Osteoblast (primary cell): ENCODE results near the gene GGA3. TPM values are rescaled to one million over a fixed set of nuclear protein-coding genes. Genes with fewer than 3 reads are reported as not detected.

ENCODE experiments used
- DNase-seq: peaks from one replicate; pipeline ENCODE4 v3.0.0; 2011; ENCODE audit warnings: low spot score, mixed read lengths; ENCODE audit not compliant: insufficient read length; ENCODE audit errors: missing footprints
- H2AFZ ChIP-seq: 2 replicates; pipeline ENCODE4 v1.6.0; 2011; ENCODE audit warnings: mild to moderate bottlenecking, low read length
- H3K27ac ChIP-seq: 2 replicates; pipeline ENCODE4 v1.5.1; 2011; ENCODE audit warnings: mild to moderate bottlenecking, low read depth, low read length, moderate library complexity
- H3K27me3 ChIP-seq: 2 replicates; pipeline ENCODE4 v1.6.0; 2012; ENCODE audit warnings: mild to moderate bottlenecking, control low read depth, inconsistent platforms, low read length, moderate library complexity; ENCODE audit not compliant: insufficient read depth
- H3K36me3 ChIP-seq: 2 replicates; pipeline ENCODE4 v1.5.1; 2011; ENCODE audit warnings: mild to moderate bottlenecking, low read length, control low read depth, moderate library complexity; ENCODE audit not compliant: insufficient read depth
- H3K4me1 ChIP-seq: 2 replicates; pipeline ENCODE4 v1.5.1; 2011; ENCODE audit warnings: mild to moderate bottlenecking, low read length, control low read depth, moderate library complexity; ENCODE audit not compliant: insufficient read depth
- H3K4me2 ChIP-seq: 2 replicates; pipeline ENCODE4 v1.6.0; 2011; ENCODE audit warnings: mild to moderate bottlenecking, low read length; ENCODE audit not compliant: insufficient read depth
- H3K4me3 ChIP-seq: fragments of 200-600 bp; sonication (generic); 3 replicates; pipeline ENCODE4 v1.5.1; 2012; ENCODE audit warnings: mild to moderate bottlenecking, low read length, inconsistent platforms; ENCODE audit not compliant: insufficient read depth
- H3K79me2 ChIP-seq: 2 replicates; pipeline ENCODE4 v1.6.0; 2012; ENCODE audit warnings: mild to moderate bottlenecking, low read length, control low read depth, inconsistent platforms; ENCODE audit not compliant: insufficient read depth
- H3K9me3 ChIP-seq: 2 replicates; pipeline ENCODE4 v1.5.1; 2011; ENCODE audit warnings: low read depth, low read length, control low read depth
- H4K20me1 ChIP-seq: 2 replicates; pipeline ENCODE4 v1.6.0; 2012; ENCODE audit warnings: mild to moderate bottlenecking, low read length, control low read depth; ENCODE audit not compliant: insufficient read depth
- CTCF ChIP-seq: IDR thresholded peaks from 2 replicates; pipeline ENCODE4 v1.5.1; 2011; ENCODE audit warnings: mild to moderate bottlenecking, low read depth, low read length, moderate library complexity; ENCODE audit errors: extremely low read depth
- total RNA-seq: library from RNA; depleted of rRNA; stranded (reverse); fragments of >200 nt; gene quantifications from 2 replicates; pipeline ENCODE4 v1.2.3, GENCODE V29; 2012

The GGA3 gene
- total RNA-seq, 1 donor: 9.0 TPM

- H3K36me3 ChIP-seq: peaks cover 69% of the 10 kb centered on the region
- peaks cover 6% of the 10 kb centered on the region for H4K20me1 ChIP-seq
- no peak for TF ChIP-seq CTCF
These were observed 29.5 kb downstream of the GGA3 start for GRCh38 chr17:75231741-75232464.

GRCh38 chr17:75231071-75231470, 30.3 kb downstream of the GGA3 start:
- DNase-seq: no peak
- H3K27ac ChIP-seq: no peak overlapping the region
- no peak overlapping the region for H3K4me2 ChIP-seq
- H3K79me2 ChIP-seq: no peaks in the 10 kb centered on the region
- no peaks in the 10 kb centered on the region for H3K9me3 ChIP-seq
- no peaks in the 10 kb centered on the region for H3K4me1 ChIP-seq
- peaks cover 70% of the 10 kb centered on the region for H3K36me3 ChIP-seq
- no peak overlapping the region for H3K4me3 ChIP-seq
- no peak overlapping the region for H2AFZ ChIP-seq
- H3K27me3 ChIP-seq: no peaks in the 10 kb centered on the region
- peaks cover 6% of the 10 kb centered on the region for H4K20me1 ChIP-seq
- TF ChIP-seq CTCF: no peak

More at GRCh38 chr17:75231741-75232464, 29.5 kb downstream of the GGA3 start:
- Histone ChIP-seq H3K27ac (no peak overlapping the region), H3K79me2 (no peaks in the 10 kb centered on the region), H3K4me3 (no peak overlapping the region), H3K9me3 (no peaks in the 10 kb centered on the region), H2AFZ (no peak overlapping the region), H3K4me1 (no peaks in the 10 kb centered on the region), H3K4me2 (no peak overlapping the region), H3K27me3 (no peaks in the 10 kb centered on the region)
- DNase-seq: peak; percentile 44

- Histone ChIP-seq H3K27ac (no peak overlapping the region), H2AFZ (no peak overlapping the region), H3K4me2 (no peak overlapping the region), H4K20me1 (peaks cover 8% of the 10 kb centered on the region), H3K9me3 (no peaks in the 10 kb centered on the region), H3K36me3 (peaks cover 62% of the 10 kb centered on the region), H3K27me3 (no peaks in the 10 kb centered on the region), H3K4me1 (no peaks in the 10 kb centered on the region), H3K4me3 (no peak overlapping the region), H3K79me2 (no peaks in the 10 kb centered on the region)
- no peak for TF ChIP-seq CTCF
- DNase-seq: no peak
These were observed 32.6 kb downstream of the GGA3 start for GRCh38 chr17:75228847-75229246.

GRCh38 chr17:75228305-75228704, 33.1 kb downstream of the GGA3 start:
- no peaks in the 10 kb centered on the region for H3K27me3 ChIP-seq
- H3K4me3 ChIP-seq: no peak overlapping the region
- no peaks in the 10 kb centered on the region for H3K9me3 ChIP-seq
- H2AFZ ChIP-seq: no peak overlapping the region
- no peak for DNase-seq
- H3K27ac ChIP-seq: no peak overlapping the region
- H3K4me1 ChIP-seq: no peaks in the 10 kb centered on the region
- H4K20me1 ChIP-seq: peaks cover 8% of the 10 kb centered on the region
- H3K79me2 ChIP-seq: no peaks in the 10 kb centered on the region
- H3K36me3 ChIP-seq: peaks cover 62% of the 10 kb centered on the region
- no peak for TF ChIP-seq CTCF
- H3K4me2 ChIP-seq: no peak overlapping the region
